Skin epidermis (tissue), 12 donors: ENCODE measurements around the gene ZBTB7C.

Experiments
- H3K27ac ChIP-seq, 21 experiments: fragments of 200-600 bp; sonication (generic) in 11 of 21; one replicate each; pipeline ENCODE4 v1.5.0; 2020; ENCODE audit warnings: mild to moderate bottlenecking in 3 of 21, inconsistent platforms in 2 of 21, moderate library complexity in 2 of 21
- H3K4me3 ChIP-seq, 7 experiments: fragments of 200-600 bp; sonication (generic) in 2 of 7; one replicate each; pipeline ENCODE4 v1.5.0; 2020; ENCODE audit warnings: inconsistent platforms in 2 of 7, mild to moderate bottlenecking in 2 of 7, moderate library complexity in 1 of 7

The ZBTB7C gene

GRCh38 chr18:47983946-47984345 is 425.2 kb downstream of the ZBTB7C start:
- Histone ChIP-seq H3K27ac (no peak overlapping the region), H3K4me3 (no peak overlapping the region)

- Histone ChIP-seq H3K4me3 (no peak overlapping the region), H3K27ac (no peak overlapping the region)
Observed at GRCh38 chr18:47983055-47983454, 426.1 kb downstream of the ZBTB7C start.

GRCh38 chr18:47981830-47982229 is 427.4 kb downstream of the ZBTB7C start:
- H3K27ac ChIP-seq = no peak overlapping the region
- H3K4me3 ChIP-seq = no peak overlapping the region

- Histone ChIP-seq H3K4me3 (no peak overlapping the region), H3K27ac (no peak overlapping the region)
Observed at GRCh38 chr18:47981320-47981719, 427.9 kb downstream of the ZBTB7C start.

- Histone ChIP-seq H3K4me3 (no peak overlapping the region), H3K27ac (no peak overlapping the region)
Observed at GRCh38 chr18:47979611-47980200, 429.5 kb downstream of the ZBTB7C start.

GRCh38 chr18:47978603-47979002 is 430.6 kb downstream of the ZBTB7C start:
- H3K27ac ChIP-seq = no peak overlapping the region
- H3K4me3 ChIP-seq = no peak overlapping the region

GRCh38 chr18:47978141-47978540 is 431.0 kb downstream of the ZBTB7C start:
- H3K4me3 ChIP-seq = no peak overlapping the region
- no peak overlapping the region for H3K27ac ChIP-seq
